ENCODE measurements around the gene STK10. TPM values are rescaled to one million over a fixed set of nuclear protein-coding genes. Genes with fewer than 3 reads are reported as not detected.

The STK10 gene
- total RNA-seq, 2 donors from 2014 or later = 9.1 to 9.9 TPM

DNA sequence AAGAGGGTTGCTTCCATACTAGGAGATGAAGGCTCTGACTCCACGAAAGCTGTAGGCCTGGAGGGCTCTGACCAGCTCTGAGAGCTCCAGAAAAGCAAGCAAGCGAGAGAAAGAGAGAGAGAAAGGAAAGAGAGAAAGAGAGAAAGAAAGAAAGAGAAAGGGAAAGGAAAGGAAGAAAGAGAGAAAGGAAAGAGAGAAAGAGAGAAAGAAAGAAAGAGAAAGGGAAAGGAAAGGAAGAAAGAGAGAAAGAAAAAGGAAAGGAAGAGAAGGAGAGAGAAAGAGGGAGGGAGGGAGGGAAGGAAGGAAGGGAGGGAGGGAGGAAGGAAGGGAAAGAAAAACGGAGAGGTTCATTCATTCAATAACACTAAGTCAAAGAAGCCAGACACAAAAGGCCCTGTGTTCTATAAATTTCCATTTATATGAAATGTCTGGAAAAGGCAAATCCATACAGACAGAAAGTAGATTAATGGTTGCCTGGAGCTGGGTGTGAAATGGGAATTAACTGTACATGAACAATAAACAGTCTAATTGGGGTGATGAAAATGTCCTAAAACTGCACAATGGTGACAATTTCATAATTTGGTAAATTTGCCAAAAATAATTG, 1.8 kb upstream of the STK10 start:
- DNase-seq = no peak
- Histone ChIP-seq H3K9me3 (no peaks in the 10 kb centered on the region), H3K27me3 (no peaks in the 10 kb centered on the region), H3K4me3 (no peak overlapping the region), H3K27ac (no peak overlapping the region), H3K36me3 (replicated peaks in 1 of 2; ENCODE audit: insufficient read depth in 1 of 2, low read depth in 2 of 2) (no peaks in the 10 kb centered on the region), H3K4me1 (peaks cover 15% of the 10 kb centered on the region)
- intact Hi-C loops (cut with DNase I) = no loop called here
- no peak for ATAC-seq
- TF ChIP-seq CTCF (IDR thresholded peaks at IDR 0.05) (no peak), POLR2A (IDR thresholded peaks at IDR 0.05) (no peak)
- 72 to 77% methylated on average over 3 of the region's 3 CpGs for WGBS, 2 donors

DNA sequence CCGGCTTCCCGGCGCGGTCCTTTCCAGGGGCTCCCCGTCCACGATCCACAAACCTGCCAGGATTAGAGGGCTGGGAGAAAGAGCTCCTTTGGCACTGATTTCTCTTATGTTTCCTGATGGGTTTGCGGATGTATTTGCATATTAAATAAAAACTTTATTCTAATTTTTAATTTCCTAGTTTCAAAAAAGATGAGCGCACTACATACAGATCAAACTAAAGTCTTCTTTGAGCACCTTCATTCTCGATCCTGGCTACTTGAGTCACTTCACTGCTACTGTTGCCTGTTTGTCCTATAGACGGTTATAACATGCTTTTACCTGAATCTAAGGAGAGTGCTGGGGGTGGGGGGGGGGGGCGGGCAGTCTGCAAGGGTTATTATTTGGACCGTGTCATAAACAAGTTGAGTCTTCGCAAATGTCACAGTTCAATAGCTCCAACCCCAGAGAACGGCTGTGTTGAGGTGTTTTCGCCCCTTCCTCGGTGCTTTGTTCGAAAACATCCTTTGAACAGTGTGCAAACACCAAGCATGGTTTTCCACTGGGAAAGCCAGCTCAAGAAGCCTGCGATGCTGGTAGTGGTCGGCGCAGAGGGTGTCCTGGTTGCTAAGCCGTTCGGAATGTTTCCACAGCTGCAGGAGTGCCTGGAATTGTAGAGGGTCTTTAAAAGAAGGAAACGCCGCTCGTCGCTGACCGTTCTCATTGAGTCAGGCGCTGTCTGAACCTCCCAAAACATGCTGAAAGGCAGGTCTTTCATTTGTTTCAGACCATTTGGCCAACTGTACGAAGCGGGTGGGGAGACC, 1.1 kb upstream of the STK10 start:
- 34 to 48% methylated on average over 25 to 30 of the region's 30 CpGs for WGBS, 2 donors
- intact Hi-C loops (cut with DNase I) = no loop called here
- Histone ChIP-seq H3K9me3 (no peaks in the 10 kb centered on the region), H3K4me1 (peaks cover 15% of the 10 kb centered on the region), H3K27ac (peak overlapping the region in 2 of 4 donors; percentile 81 to 90), H3K4me3 (peak overlapping the region in 1 of 2 donors; percentile 83), H3K36me3 (replicated peaks in 1 of 2; ENCODE audit: insufficient read depth in 1 of 2, low read depth in 2 of 2) (no peaks in the 10 kb centered on the region), H3K27me3 (no peaks in the 10 kb centered on the region)
- no peak for TF ChIP-seq POLR2A (IDR thresholded peaks at IDR 0.05)
- TF ChIP-seq CTCF (IDR thresholded peaks at IDR 0.05) = peak in 1 of 7 experiments; percentile 14
- DNase-seq (no peak), ATAC-seq (no peak)

- H3K27ac ChIP-seq = peak overlapping the region; percentile 37 to 90 (median 74)
- TF ChIP-seq POLR2A (IDR thresholded peaks at IDR 0.05) = peak in 1 of 3 donors; percentile 35
- TF ChIP-seq CTCF (IDR thresholded peaks at IDR 0.05) = no peak
Measured at GRCh38 chr5:172187118-172188032, 649 bp downstream of the STK10 start.

DNA sequence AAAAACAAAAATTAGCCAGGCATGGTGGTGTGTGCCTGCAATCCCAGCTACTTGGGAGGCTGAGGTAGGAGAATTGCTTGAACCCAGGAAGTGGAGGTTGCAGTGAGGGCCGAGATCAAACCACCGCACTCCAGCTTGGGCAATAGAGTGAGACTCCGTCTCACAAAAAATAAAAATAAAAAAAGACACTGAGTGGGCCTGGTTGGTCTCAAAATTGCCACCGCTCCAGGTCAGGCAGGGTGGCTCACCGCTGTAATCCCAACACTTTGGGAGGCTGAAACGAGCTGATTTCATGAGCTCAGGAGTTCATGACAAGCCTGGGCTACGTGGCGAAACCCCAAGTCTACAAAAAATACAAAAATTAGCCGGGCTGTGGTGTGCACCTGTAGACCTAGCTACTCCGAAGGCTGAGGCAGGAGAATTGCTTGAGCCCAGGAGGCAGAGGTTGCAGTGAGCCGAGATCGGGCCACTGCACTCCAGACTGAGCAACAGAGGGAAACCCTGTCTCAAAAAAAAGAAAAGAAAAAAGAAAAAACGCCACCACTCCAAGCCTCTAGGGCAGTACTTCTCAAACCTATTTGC, 1.8 kb downstream of the STK10 start:
- Histone ChIP-seq H3K4me3 (no peak overlapping the region), H3K36me3 (replicated peaks in 1 of 2; ENCODE audit: insufficient read depth in 1 of 2, low read depth in 2 of 2) (no peaks in the 10 kb centered on the region), H3K27ac (peak overlapping the region in 1 of 4 donors; percentile 90), H3K27me3 (no peaks in the 10 kb centered on the region), H3K4me1 (peaks cover 15% of the 10 kb centered on the region), H3K9me3 (no peaks in the 10 kb centered on the region)
- 86 to 89% methylated on average over 13 of the region's 13 CpGs for WGBS, 2 donors
- TF ChIP-seq CTCF (IDR thresholded peaks at IDR 0.05) (no peak), POLR2A (IDR thresholded peaks at IDR 0.05) (no peak)
- intact Hi-C loops (cut with DNase I) = loop anchor here (2.0 kb wide), 1 partner anchor 79 kb away; no protein-coding TSS in a partner anchor
- no peak for DNase-seq
- ATAC-seq = no peak

More at GRCh38 chr5:172187118-172188032, 649 bp downstream of the STK10 start:
- Histone ChIP-seq H3K9me3 (no peaks in the 10 kb centered on the region), H3K4me3 (peak overlapping the region; percentile 79 to 83), H3K4me1 (peaks cover 15% of the 10 kb centered on the region), H3K36me3 (replicated peaks in 1 of 2; ENCODE audit: insufficient read depth in 1 of 2, low read depth in 2 of 2) (no peaks in the 10 kb centered on the region), H3K27me3 (no peaks in the 10 kb centered on the region)
- peak; percentile 31 to 67 (median 52) for DNase-seq
- intact Hi-C loops (cut with DNase I) = loop anchor here (2.0 kb wide), 1 partner anchor 81 kb away; no protein-coding TSS in a partner anchor
- peak; percentile 0 for ATAC-seq
- 0 to 3% methylated on average over 15 to 65 of the region's 66 CpGs for WGBS, 2 donors

Data from body of pancreas (tissue), 4 donors.